IMR-90 (cell line): ENCODE measurements around the gene PACS1. TPM values are rescaled to one million over a fixed set of nuclear protein-coding genes. Genes with fewer than 3 reads are reported as not detected.

Source experiments
- ATAC-seq: fragments of 200-7000 bp; cut with Tn5 transposase; 2 replicates; pipeline ENCODE4 v1.9.1; 2020; ENCODE audit warnings: low read depth, mild to moderate bottlenecking, moderate library complexity
- BruUV-seq: library from RNA; stranded (reverse); fragments of 400-500 nt; replicated peaks from 2 replicates; lab custom pipeline; 2021; lab: Mats Ljungman, UMichigan
- CTCF ChIA-PET: fragments of 300-600 bp; formaldehyde crosslinking; extraction: SDS; loops from one replicate; lab custom pipeline; 2021; ENCODE audit warnings: antibody characterized with exemption; lab: Yijun Ruan, JAX
- POLR2A ChIA-PET: fragments of 300-600 bp; sonication (Branson Sonifier 250); formaldehyde crosslinking; loops from one replicate; lab custom pipeline; 2022; ENCODE audit warnings: antibody characterized with exemption; ENCODE audit not compliant: unreplicated experiment; lab: Charles Lee
- DNase-seq: peaks from one replicate; pipeline ENCODE4 v3.0.0; 2013
- H2AFZ ChIP-seq: replicated peaks from 2 replicates; pipeline ENCODE3; 2013; ENCODE audit warnings: low read length, mild to moderate bottlenecking; ENCODE audit not compliant: poor library complexity
- H2AK5ac ChIP-seq: 2 replicates; pipeline ENCODE4 v1.6.1; 2013; ENCODE audit warnings: low read depth, low read length, inconsistent platforms
- H2AK9ac ChIP-seq: replicated peaks from 2 replicates; pipeline ENCODE3; 2013; ENCODE audit warnings: mild to moderate bottlenecking, low read depth, low read length, moderate library complexity; ENCODE audit not compliant: poor library complexity
- H2BK120ac ChIP-seq: 2 replicates; pipeline ENCODE4 v1.6.1; 2013; ENCODE audit warnings: low read depth, low read length, inconsistent platforms
- H2BK15ac ChIP-seq: 3 replicates; pipeline ENCODE4 v1.6.1; 2013; ENCODE audit warnings: low read depth, low read length, inconsistent platforms
- H2BK20ac ChIP-seq: 2 replicates; pipeline ENCODE4 v1.6.1; 2013; ENCODE audit warnings: low read depth, mild to moderate bottlenecking, inconsistent platforms, low read length, moderate library complexity
- H2BK5ac ChIP-seq: 2 replicates; pipeline ENCODE4 v1.6.1; 2013; ENCODE audit warnings: mild to moderate bottlenecking, low read depth, low read length, inconsistent platforms; ENCODE audit not compliant: poor library complexity, severe bottlenecking
- H3K14ac ChIP-seq: replicated peaks from 2 replicates; pipeline ENCODE4 v1.6.1; 2013; ENCODE audit warnings: low read depth, low read length, inconsistent platforms
- H3K18ac ChIP-seq: 2 replicates; pipeline ENCODE4 v1.6.1; 2013; ENCODE audit warnings: low read depth, low read length, control low read depth
- H3K23ac ChIP-seq: 2 replicates; pipeline ENCODE4 v1.6.1; 2013; ENCODE audit warnings: low read depth, low read length, inconsistent platforms
- H3K27ac ChIP-seq: 2 replicates; pipeline ENCODE4 v1.5.1; 2013; ENCODE audit warnings: mild to moderate bottlenecking, control low read depth, low read length; ENCODE audit not compliant: insufficient read depth
- H3K27me3 ChIP-seq: 2 replicates; pipeline ENCODE4 v1.6.1; 2013; ENCODE audit warnings: low read length; ENCODE audit not compliant: control insufficient read depth, insufficient read depth
- H3K36me3 ChIP-seq: 2 replicates; pipeline ENCODE4 v1.6.1; 2013; ENCODE audit warnings: low read length, mixed read lengths; ENCODE audit not compliant: control insufficient read depth, insufficient read depth
- H3K4ac ChIP-seq: 2 replicates; pipeline ENCODE4 v1.6.1; 2013; ENCODE audit warnings: low read depth, low read length, inconsistent platforms
- H3K4me1 ChIP-seq: 2 replicates; pipeline ENCODE4 v1.6.1; 2013; ENCODE audit warnings: low read length, mixed read lengths; ENCODE audit not compliant: control insufficient read depth, insufficient read depth
- H3K4me2 ChIP-seq: 2 replicates; pipeline ENCODE4 v1.6.1; 2013; ENCODE audit warnings: low read depth, mild to moderate bottlenecking, control low read depth, low read length, moderate library complexity
- H3K4me3 ChIP-seq: 2 replicates; pipeline ENCODE4 v1.5.1; 2013; ENCODE audit warnings: low read depth, mild to moderate bottlenecking, control low read depth, low read length, moderate library complexity; ENCODE audit not compliant: insufficient read depth
- H3K56ac ChIP-seq: 2 replicates; pipeline ENCODE4 v1.6.1; 2013; ENCODE audit warnings: low read length, inconsistent platforms; ENCODE audit not compliant: insufficient read depth; ENCODE audit errors: extremely low read depth
- H3K79me1 ChIP-seq, 2 experiments: 2 replicates each; pipeline ENCODE4 v1.6.1; 2013; ENCODE audit warnings: low read length in 2 of 2, inconsistent platforms in 1 of 2, low read depth in 1 of 2
- H3K9ac ChIP-seq: 2 replicates; pipeline ENCODE4 v1.6.1; 2013; ENCODE audit warnings: low read depth, low read length, control low read depth
- H3K9me1 ChIP-seq: 2 replicates; pipeline ENCODE4 v1.6.1; 2013; ENCODE audit warnings: low read length, inconsistent platforms; ENCODE audit not compliant: insufficient read depth
- H3K9me3 ChIP-seq: 2 replicates; pipeline ENCODE4 v1.6.1; 2013; ENCODE audit warnings: low read length; ENCODE audit not compliant: control insufficient read depth, insufficient read depth
- H4K20me1 ChIP-seq: 2 replicates; pipeline ENCODE4 v1.6.1; 2013; ENCODE audit warnings: low read length, inconsistent platforms; ENCODE audit not compliant: insufficient read depth
- H4K5ac ChIP-seq: 2 replicates; pipeline ENCODE4 v1.6.1; 2013; ENCODE audit warnings: mild to moderate bottlenecking, low read depth, low read length, control low read depth
- H4K8ac ChIP-seq, 2 experiments: 2 replicates each; pipeline ENCODE4 v1.6.1; 2013; ENCODE audit warnings: low read depth in 2 of 2, low read length in 2 of 2, control low read depth in 1 of 2, inconsistent platforms in 1 of 2
- H4K91ac ChIP-seq: 2 replicates; pipeline ENCODE4 v1.6.1; 2013; ENCODE audit warnings: low read depth, low read length, inconsistent platforms; ENCODE audit not compliant: insufficient read depth
- BHLHE40 ChIP-seq: fragments of 150-350 bp; IDR thresholded peaks from 2 replicates; pipeline ENCODE4 v1.6.1; 2016; ENCODE audit warnings: mild to moderate bottlenecking, low read depth, low read length
- CEBPB ChIP-seq: IDR thresholded peaks from 2 replicates; pipeline ENCODE4 v1.6.1; 2012; ENCODE audit warnings: low read depth, low read length, improper control_type of control experiment
- CHD1 ChIP-seq: IDR thresholded peaks from 2 replicates; pipeline ENCODE4 v1.6.1; 2012; ENCODE audit warnings: low read depth, low read length, improper control_type of control experiment
- FOS ChIP-seq: fragments of 150-350 bp; IDR thresholded peaks from 2 replicates; pipeline ENCODE4 v1.6.1; 2016; ENCODE audit warnings: low read depth, low read length
- MAFK ChIP-seq: IDR thresholded peaks from 2 replicates; pipeline ENCODE4 v1.6.1; 2012; ENCODE audit warnings: low read depth, low read length, improper control_type of control experiment
- MAZ ChIP-seq: IDR thresholded peaks from 2 replicates; pipeline ENCODE4 v1.6.1; 2012; ENCODE audit warnings: low read depth, mild to moderate bottlenecking, low read length, improper control_type of control experiment, moderate library complexity, borderline replicate concordance
- MXI1 ChIP-seq: IDR thresholded peaks from 2 replicates; pipeline ENCODE4 v1.6.1; 2012; ENCODE audit warnings: low read depth, mild to moderate bottlenecking, low read length, moderate library complexity, borderline replicate concordance
- NFE2L2 ChIP-seq: fragments of 150-350 bp; IDR thresholded peaks from 2 replicates; pipeline ENCODE4 v1.6.1; 2016; ENCODE audit warnings: low read depth, mild to moderate bottlenecking, low read length
- POLR2A ChIP-seq: IDR thresholded peaks from 2 replicates; pipeline ENCODE4 v1.6.1; 2012; ENCODE audit warnings: mild to moderate bottlenecking, low read depth, low read length
- RAD21 ChIP-seq: IDR thresholded peaks from 2 replicates; pipeline ENCODE4 v1.6.1; 2012; ENCODE audit warnings: low read length, improper control_type of control experiment
- RCOR1 ChIP-seq: IDR thresholded peaks from 2 replicates; pipeline ENCODE4 v1.6.1; 2012; ENCODE audit warnings: mild to moderate bottlenecking, low read length, improper control_type of control experiment; ENCODE audit not compliant: insufficient replicate concordance
- SMC3 ChIP-seq: fragments of 150-350 bp; IDR thresholded peaks from 2 replicates; pipeline ENCODE4 v1.6.1; 2016; ENCODE audit warnings: low read depth, mild to moderate bottlenecking, antibody characterized with exemption, low read length, moderate library complexity
- WGBS, 2 experiments: methylation state at CpG; one replicate each; pipeline versions ENCODE4 v1.1.5 to v1.1.7; 2013; ENCODE audit warnings: missing lambda C conversion rate in 2 of 2; ENCODE audit not compliant: insufficient read length in 1 of 2; ENCODE audit errors: extremely low coverage in 2 of 2; 5-methylcytosine and 5-hydroxymethylcytosine counted together
- dilution Hi-C: fragments of 300-500 bp; cut with HindIII; formaldehyde crosslinking; loops from one replicate; pipeline ENCODE4 v1.14.3; 2018; ENCODE audit warnings: low sequenced_read_pairs; ENCODE audit not compliant: unreplicated experiment
- in situ Hi-C: fragments of 300-500 bp; cut with MboI; formaldehyde crosslinking; loops from 3 replicates; pipeline ENCODE4 v1.14.3; 2019; ENCODE audit warnings: low sequenced_read_pairs, inconsistent platforms, mixed read lengths
- intact Hi-C: fragments of 100-400 bp; cut with micrococcal nuclease; formaldehyde crosslinking; loops from 2 replicates; pipeline ENCODE4 v1.10.0; 2022
- polyA plus RNA-seq, 3 experiments: library from polyadenylated mRNA; depleted of rRNA; stranded (reverse); fragments of >200 nt; gene quantifications; 2 replicates each; pipeline ENCODE4 v1.2.3, GENCODE V29; 2012; ENCODE audit warnings: low replicate concordance in 1 of 3
- total RNA-seq: library from RNA; depleted of rRNA; stranded (reverse); fragments of >200 nt; gene quantifications from 2 replicates; pipeline ENCODE4 v1.2.3, GENCODE V29; 2012
- TF ChIP-seq, protein P1 (sequence below): fragments of 150-350 bp; IDR thresholded peaks from 2 replicates; pipeline ENCODE4 v1.6.1; 2016; ENCODE audit warnings: low read depth, mild to moderate bottlenecking, low read length, moderate library complexity, borderline replicate concordance
- TF ChIP-seq, protein P2 (sequence below): fragments of 150-350 bp; IDR thresholded peaks from 2 replicates; pipeline ENCODE4 v1.6.1; 2017; ENCODE audit warnings: mild to moderate bottlenecking, antibody characterized with exemption, low read length, low read depth

The PACS1 gene
- total and polyA plus RNA-seq, 2 of the 4 experiments (the other 2 are of a cell fraction) = 7.3 to 32.0 TPM

GRCh38 chr11:66266378-66267038, 196.4 kb downstream of the PACS1 start:
- no peak for ATAC-seq
- H4K8ac ChIP-seq = no peak overlapping the region; a peak in 1 of 4 replicates
- H3K9me3 ChIP-seq = no peaks in the 10 kb centered on the region
- no peak overlapping the region for H3K56ac ChIP-seq
- peak overlapping the region; percentile 57 for H3K27ac ChIP-seq
- H3K4me2 ChIP-seq = peak overlapping the region; percentile 70; the same call in 1 of the 2 replicates
- no peak overlapping the region for H2BK15ac ChIP-seq
- 0 out of 2 replicates have a peak overlapping the region, but pooled peaks have one; percentile 27 for H2AK5ac ChIP-seq
- CTCF ChIA-PET = no interaction called here
- H2BK120ac ChIP-seq = no peak overlapping the region
- BruUV-seq = no TSS peak
- intact Hi-C loops (no loop called here), in situ Hi-C loops (no loop called here), dilution Hi-C loops (no loop called here)
- peaks cover 37% of the 10 kb centered on the region for H3K36me3 ChIP-seq
- H3K4ac ChIP-seq = no peak overlapping the region
- H3K14ac ChIP-seq = no peak overlapping the region
- peak overlapping the region; percentile 31; the same call in 1 of the 2 replicates for H3K9ac ChIP-seq
- no peak for DNase-seq
- 89% methylated on average over 5 of the region's 20 CpGs; no CpG with 5 or more reads in 1 of the 2 experiments for WGBS, 2 experiments
- no peak overlapping the region for H4K91ac ChIP-seq
- H2BK20ac ChIP-seq = no peak overlapping the region
- POLR2A ChIA-PET = no interaction called here
- H2AFZ ChIP-seq = peak overlapping the region; percentile 94
- no peaks in the 10 kb centered on the region for H3K27me3 ChIP-seq
- no peak overlapping the region; the same call in 1 of the 2 replicates for H3K23ac ChIP-seq
- TF ChIP-seq CHD1 = no peak
- no peak for TF ChIP-seq FOS
- TF ChIP-seq NFE2L2 = no peak
- TF ChIP-seq POLR2A = no peak
- TF ChIP-seq, protein P1, sequence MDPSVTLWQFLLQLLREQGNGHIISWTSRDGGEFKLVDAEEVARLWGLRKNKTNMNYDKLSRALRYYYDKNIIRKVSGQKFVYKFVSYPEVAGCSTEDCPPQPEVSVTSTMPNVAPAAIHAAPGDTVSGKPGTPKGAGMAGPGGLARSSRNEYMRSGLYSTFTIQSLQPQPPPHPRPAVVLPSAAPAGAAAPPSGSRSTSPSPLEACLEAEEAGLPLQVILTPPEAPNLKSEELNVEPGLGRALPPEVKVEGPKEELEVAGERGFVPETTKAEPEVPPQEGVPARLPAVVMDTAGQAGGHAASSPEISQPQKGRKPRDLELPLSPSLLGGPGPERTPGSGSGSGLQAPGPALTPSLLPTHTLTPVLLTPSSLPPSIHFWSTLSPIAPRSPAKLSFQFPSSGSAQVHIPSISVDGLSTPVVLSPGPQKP = no peak
- no peak for TF ChIP-seq CEBPB
- TF ChIP-seq MAZ = no peak
- TF ChIP-seq RCOR1 = no peak
- TF ChIP-seq RAD21 = no peak
- TF ChIP-seq MAFK = no peak
- no peak for TF ChIP-seq BHLHE40
- TF ChIP-seq, protein P2, sequence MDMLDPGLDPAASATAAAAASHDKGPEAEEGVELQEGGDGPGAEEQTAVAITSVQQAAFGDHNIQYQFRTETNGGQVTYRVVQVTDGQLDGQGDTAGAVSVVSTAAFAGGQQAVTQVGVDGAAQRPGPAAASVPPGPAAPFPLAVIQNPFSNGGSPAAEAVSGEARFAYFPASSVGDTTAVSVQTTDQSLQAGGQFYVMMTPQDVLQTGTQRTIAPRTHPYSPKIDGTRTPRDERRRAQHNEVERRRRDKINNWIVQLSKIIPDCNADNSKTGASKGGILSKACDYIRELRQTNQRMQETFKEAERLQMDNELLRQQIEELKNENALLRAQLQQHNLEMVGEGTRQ = no peak
- TF ChIP-seq SMC3 = no peak
- TF ChIP-seq MXI1 = no peak
- peak overlapping the region; percentile 74 for H2AK9ac ChIP-seq
- H3K4me1 ChIP-seq = peaks cover 4% of the 10 kb centered on the region; the same call in 1 of the 2 replicates
- H4K20me1 ChIP-seq = peaks cover 26% of the 10 kb centered on the region; the same call in 1 of the 2 replicates
- peaks cover 4 to 50% of the 10 kb centered on the region in 2 experiments; a peak in 3 of 4 replicates for H3K79me1 ChIP-seq
- no peak overlapping the region; the same call in 1 of the 2 replicates for H3K4me3 ChIP-seq
- H2BK5ac ChIP-seq = no peak overlapping the region
- H3K18ac ChIP-seq = no peak overlapping the region
- no peak overlapping the region for H4K5ac ChIP-seq
- H3K9me1 ChIP-seq = peaks cover 2% of the 10 kb centered on the region; the same call in 1 of the 2 replicates
